GM23338 (cell line): ENCODE data around the gene NTM. TPM values are rescaled to one million over a fixed set of nuclear protein-coding genes. Genes with fewer than 3 reads are reported as not detected.

ENCODE experiments used
- ATAC-seq: fragments of 200-7000 bp; cut with Tn5 transposase; 3 replicates; pipeline ENCODE4 v1.9.1; 2020
- DNase-seq: peaks from one replicate; pipeline ENCODE4 v3.0.0-alpha.2; 2015; ENCODE audit warnings: low spot score
- H2AFZ ChIP-seq: fragments of 200-600 bp; sonication (generic); 2 replicates; pipeline ENCODE4 v1.8.0; 2016; ENCODE audit warnings: antibody characterized with exemption, mild to moderate bottlenecking, moderate library complexity
- H3F3A ChIP-seq: fragments of 200-600 bp; sonication (generic); replicated peaks from 2 replicates; pipeline ENCODE4 v1.8.0; 2017; ENCODE audit warnings: antibody characterized with exemption, mixed run types, low read depth
- H3K27ac ChIP-seq: fragments of 200-600 bp; sonication (generic); 2 replicates; pipeline ENCODE4 v1.6.1; 2016; ENCODE audit warnings: low read depth
- H3K27me3 ChIP-seq: fragments of 200-600 bp; sonication (generic); 2 replicates; pipeline ENCODE4 v1.8.0; 2016; ENCODE audit warnings: mild to moderate bottlenecking, mixed run types, moderate library complexity; ENCODE audit not compliant: insufficient read depth
- H3K36me3 ChIP-seq: fragments of 200-600 bp; sonication (generic); 2 replicates; pipeline ENCODE4 v1.8.0; 2016; ENCODE audit warnings: mild to moderate bottlenecking; ENCODE audit not compliant: insufficient read depth
- H3K4me1 ChIP-seq: fragments of 200-600 bp; sonication (generic); 2 replicates; pipeline ENCODE4 v1.8.0; 2016; ENCODE audit warnings: mild to moderate bottlenecking, moderate library complexity; ENCODE audit not compliant: insufficient read depth
- H3K4me2 ChIP-seq: fragments of 200-600 bp; sonication (generic); 2 replicates; pipeline ENCODE4 v1.7.1; 2017; ENCODE audit warnings: mixed run types
- H3K4me3 ChIP-seq: fragments of 200-600 bp; sonication (generic); 2 replicates; pipeline ENCODE4 v1.6.1; 2016; ENCODE audit warnings: mixed run types
- H3K79me2 ChIP-seq: fragments of 200-600 bp; sonication (generic); replicated peaks from 2 replicates; pipeline ENCODE4 v1.8.0; 2017; ENCODE audit warnings: mild to moderate bottlenecking; ENCODE audit not compliant: insufficient read depth
- H3K9me2 ChIP-seq: fragments of 200-600 bp; sonication (generic); 2 replicates; pipeline ENCODE4 v1.8.0; 2017; ENCODE audit not compliant: insufficient read depth
- H4K20me1 ChIP-seq: fragments of 200-600 bp; sonication (generic); replicated peaks from 2 replicates; pipeline ENCODE4 v1.8.0; 2017; ENCODE audit warnings: mild to moderate bottlenecking; ENCODE audit not compliant: insufficient read depth
- H3K27ac Mint-ChIP-seq: 2 replicates; pipeline ENCODE4 v1.8.0; 2020; ENCODE audit warnings: inconsistent platforms, mild to moderate bottlenecking, moderate library complexity, mixed read lengths
- H3K27me3 Mint-ChIP-seq: 3 replicates; pipeline ENCODE4 v1.8.0; 2022; ENCODE audit warnings: low read depth, mild to moderate bottlenecking, moderate library complexity, mixed read lengths, inconsistent platforms; ENCODE audit not compliant: insufficient read depth, poor library complexity
- H3K36me3 Mint-ChIP-seq: 3 replicates; pipeline ENCODE4 v1.8.0; 2021; ENCODE audit warnings: low read depth, mild to moderate bottlenecking, inconsistent platforms, moderate library complexity, mixed read lengths
- H3K4me1 Mint-ChIP-seq: 3 replicates; pipeline ENCODE4 v1.8.0; 2020; ENCODE audit warnings: mild to moderate bottlenecking, inconsistent platforms, mixed read lengths
- H3K4me3 Mint-ChIP-seq: 3 replicates; pipeline ENCODE4 v1.8.0; 2021; ENCODE audit warnings: moderate library complexity, mild to moderate bottlenecking, inconsistent platforms, mixed read lengths
- H3K9me3 Mint-ChIP-seq: 3 replicates; pipeline ENCODE4 v1.8.0; 2020; ENCODE audit warnings: moderate library complexity, mild to moderate bottlenecking, inconsistent platforms, mixed read lengths
- CREB1 ChIP-seq: fragments of 250-450 bp; sonication (Bioruptor Pico); IDR thresholded peaks from 2 replicates; pipeline ENCODE4 v1.5.0; 2020; ENCODE audit warnings: low read depth, mild to moderate bottlenecking, moderate library complexity
- EZH2 ChIP-seq: fragments of 200-600 bp; sonication (generic); IDR thresholded peaks from one replicate; pipeline ENCODE4 v1.8.0; 2017; ENCODE audit warnings: antibody characterized with exemption, mild to moderate bottlenecking, low read depth; ENCODE audit not compliant: unreplicated experiment
- NANOG ChIP-seq: IDR thresholded peaks from 2 replicates; pipeline ENCODE4 v1.6.1; 2016; ENCODE audit warnings: antibody characterized with exemption, borderline replicate concordance
- STAT1 ChIP-seq: IDR thresholded peaks from one replicate; pipeline ENCODE4 v1.6.1; 2016; ENCODE audit warnings: antibody characterized with exemption; ENCODE audit not compliant: unreplicated experiment
- ZNF114 ChIP-seq: fragments of 250-450 bp; sonication (Bioruptor Pico); IDR thresholded peaks from 2 replicates; pipeline ENCODE4 v1.5.0; 2020; ENCODE audit warnings: mild to moderate bottlenecking, moderate library complexity
- ZNF331 ChIP-seq: fragments of 250-450 bp; sonication (Bioruptor Pico); IDR thresholded peaks from 2 replicates; pipeline ENCODE4 v1.5.0; 2020; ENCODE audit warnings: low read depth, mild to moderate bottlenecking, moderate library complexity
- polyA plus RNA-seq: library from polyadenylated mRNA; unstranded; fragments of >200 nt; fragmentation: Nextera tagmentation; extraction: Ambion mirVana; gene quantifications from 2 replicates; pipeline ENCODE4 v1.2.1, GENCODE V29; 2016
- total RNA-seq: library from RNA; depleted of rRNA; stranded (reverse); fragments of >200 nt; shearing (Covaris generic); gene quantifications from 2 replicates; pipeline ENCODE4 v1.2.3, GENCODE V29; 2014
- TF ChIP-seq, protein P1 (sequence below), 2 experiments: fragments of 200-600 bp in 1 of 2; sonication (generic) in 1 of 2; conservative IDR thresholded peaks; 2 replicates each; pipeline versions ENCODE4 v1.5.1 to v1.6.1; 2016 to 2017; ENCODE audit warnings: antibody characterized with exemption in 2 of 2, low read depth in 2 of 2, mild to moderate bottlenecking in 2 of 2, moderate library complexity in 1 of 2
- TF ChIP-seq, protein P2 (sequence below): IDR thresholded peaks from 2 replicates; pipeline ENCODE4 v1.6.1; 2016; ENCODE audit warnings: antibody characterized with exemption
- TF ChIP-seq, protein P3 (sequence below): IDR thresholded peaks from one replicate; pipeline ENCODE4 v1.6.1; 2018; ENCODE audit warnings: antibody characterized with exemption; ENCODE audit not compliant: unreplicated experiment

NTM gene
- total and polyA plus RNA-seq, 2 experiments from 2014 or later, result 10.6 to 14.6 TPM

DNA sequence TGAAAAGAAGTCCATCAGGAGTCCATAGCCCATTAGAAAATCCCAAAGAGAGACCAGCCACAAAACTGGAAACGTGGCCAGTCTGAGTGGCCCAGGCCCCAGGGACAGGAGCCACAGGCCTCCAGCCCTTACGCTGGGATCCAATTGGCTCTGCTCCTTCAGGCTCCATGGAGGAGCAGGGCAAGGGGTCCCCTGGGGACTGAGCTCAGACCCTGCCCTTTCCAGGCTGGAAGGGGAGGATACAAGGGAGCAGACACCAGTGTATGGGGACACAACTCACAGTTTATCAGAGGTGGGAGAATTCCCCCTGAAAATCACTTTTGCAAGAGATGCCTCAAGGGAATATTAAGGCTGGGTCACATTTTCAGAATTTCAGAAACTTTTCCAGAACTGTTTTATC, 227.5 kb downstream of the NTM start:
- Mint-ChIP-seq H3K36me3 (no peaks in the 10 kb centered on the region), H3K27me3 (no peaks in the 10 kb centered on the region), H3K27ac (no peak overlapping the region), H3K4me3 (no peak overlapping the region), H3K9me3 (no peaks in the 10 kb centered on the region), H3K4me1 (peaks cover 31% of the 10 kb centered on the region)
- Histone ChIP-seq H2AFZ (no peak overlapping the region), H3K36me3 (no peaks in the 10 kb centered on the region), H3K4me1 (peaks cover 9% of the 10 kb centered on the region), H3K79me2 (no peaks in the 10 kb centered on the region), H3K9me2 (no peaks in the 10 kb centered on the region), H3K27ac (no peak overlapping the region), H3F3A (no peaks in the 10 kb centered on the region), H4K20me1 (no peaks in the 10 kb centered on the region; the same call in 1 of the 2 replicates), H3K4me3 (no peak overlapping the region), H3K4me2 (no peak overlapping the region), H3K27me3 (no peaks in the 10 kb centered on the region)
- peak; percentile 58 for ATAC-seq
- TF ChIP-seq, protein P1, sequence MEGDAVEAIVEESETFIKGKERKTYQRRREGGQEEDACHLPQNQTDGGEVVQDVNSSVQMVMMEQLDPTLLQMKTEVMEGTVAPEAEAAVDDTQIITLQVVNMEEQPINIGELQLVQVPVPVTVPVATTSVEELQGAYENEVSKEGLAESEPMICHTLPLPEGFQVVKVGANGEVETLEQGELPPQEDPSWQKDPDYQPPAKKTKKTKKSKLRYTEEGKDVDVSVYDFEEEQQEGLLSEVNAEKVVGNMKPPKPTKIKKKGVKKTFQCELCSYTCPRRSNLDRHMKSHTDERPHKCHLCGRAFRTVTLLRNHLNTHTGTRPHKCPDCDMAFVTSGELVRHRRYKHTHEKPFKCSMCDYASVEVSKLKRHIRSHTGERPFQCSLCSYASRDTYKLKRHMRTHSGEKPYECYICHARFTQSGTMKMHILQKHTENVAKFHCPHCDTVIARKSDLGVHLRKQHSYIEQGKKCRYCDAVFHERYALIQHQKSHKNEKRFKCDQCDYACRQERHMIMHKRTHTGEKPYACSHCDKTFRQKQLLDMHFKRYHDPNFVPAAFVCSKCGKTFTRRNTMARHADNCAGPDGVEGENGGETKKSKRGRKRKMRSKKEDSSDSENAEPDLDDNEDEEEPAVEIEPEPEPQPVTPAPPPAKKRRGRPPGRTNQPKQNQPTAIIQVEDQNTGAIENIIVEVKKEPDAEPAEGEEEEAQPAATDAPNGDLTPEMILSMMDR (conservative IDR thresholded peaks at IDR 0.05; ENCODE audit: low read depth in 2 of 2), result no peak
- TF ChIP-seq ZNF114 (no peak), EZH2 (no peak)
- DNase-seq, result no peak

DNA sequence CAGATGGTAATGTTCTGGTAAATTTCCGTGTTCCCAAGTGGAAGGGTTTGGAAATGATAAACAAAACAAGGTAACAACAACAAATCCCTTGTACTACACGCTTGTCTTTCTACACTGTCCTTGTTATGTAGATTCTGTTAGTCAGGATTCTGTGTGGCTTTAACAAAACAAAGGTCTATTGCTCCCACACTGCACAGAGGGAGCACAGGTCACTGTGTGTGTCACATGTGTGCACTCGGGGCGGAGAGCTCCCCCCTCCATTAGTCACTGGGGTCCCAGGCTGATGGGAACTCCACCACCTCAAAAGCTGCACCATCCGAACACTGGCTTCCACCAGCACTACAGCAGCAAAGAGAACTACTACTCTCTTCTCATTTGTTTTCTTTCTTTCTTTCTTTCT, 227.9 kb downstream of the NTM start:
- peak; percentile 25 for DNase-seq
- Histone ChIP-seq H3F3A (no peaks in the 10 kb centered on the region), H3K36me3 (no peaks in the 10 kb centered on the region), H3K79me2 (no peaks in the 10 kb centered on the region), H3K4me2 (no peak overlapping the region), H3K27ac (no peak overlapping the region), H3K27me3 (no peaks in the 10 kb centered on the region), H4K20me1 (no peaks in the 10 kb centered on the region; the same call in 1 of the 2 replicates), H3K9me2 (no peaks in the 10 kb centered on the region; the same call in 1 of the 2 replicates), H2AFZ (no peak overlapping the region), H3K4me1 (peaks cover 9% of the 10 kb centered on the region), H3K4me3 (no peak overlapping the region)
- Mint-ChIP-seq H3K27me3 (no peaks in the 10 kb centered on the region), H3K27ac (no peak overlapping the region; the same call in 1 of the 2 replicates), H3K4me1 (peaks cover 27% of the 10 kb centered on the region), H3K36me3 (no peaks in the 10 kb centered on the region), H3K9me3 (no peaks in the 10 kb centered on the region), H3K4me3 (no peak overlapping the region)
- peak; percentile 63 for ATAC-seq
- TF ChIP-seq CREB1 (CRISPR knock-in tag) (no peak), EZH2 (no peak), NANOG (no peak), STAT1 (no peak), ZNF331 (CRISPR knock-in tag) (no peak)
- TF ChIP-seq, protein P2, sequence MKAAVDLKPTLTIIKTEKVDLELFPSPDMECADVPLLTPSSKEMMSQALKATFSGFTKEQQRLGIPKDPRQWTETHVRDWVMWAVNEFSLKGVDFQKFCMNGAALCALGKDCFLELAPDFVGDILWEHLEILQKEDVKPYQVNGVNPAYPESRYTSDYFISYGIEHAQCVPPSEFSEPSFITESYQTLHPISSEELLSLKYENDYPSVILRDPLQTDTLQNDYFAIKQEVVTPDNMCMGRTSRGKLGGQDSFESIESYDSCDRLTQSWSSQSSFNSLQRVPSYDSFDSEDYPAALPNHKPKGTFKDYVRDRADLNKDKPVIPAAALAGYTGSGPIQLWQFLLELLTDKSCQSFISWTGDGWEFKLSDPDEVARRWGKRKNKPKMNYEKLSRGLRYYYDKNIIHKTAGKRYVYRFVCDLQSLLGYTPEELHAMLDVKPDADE, result no peak
- TF ChIP-seq, protein P3, sequence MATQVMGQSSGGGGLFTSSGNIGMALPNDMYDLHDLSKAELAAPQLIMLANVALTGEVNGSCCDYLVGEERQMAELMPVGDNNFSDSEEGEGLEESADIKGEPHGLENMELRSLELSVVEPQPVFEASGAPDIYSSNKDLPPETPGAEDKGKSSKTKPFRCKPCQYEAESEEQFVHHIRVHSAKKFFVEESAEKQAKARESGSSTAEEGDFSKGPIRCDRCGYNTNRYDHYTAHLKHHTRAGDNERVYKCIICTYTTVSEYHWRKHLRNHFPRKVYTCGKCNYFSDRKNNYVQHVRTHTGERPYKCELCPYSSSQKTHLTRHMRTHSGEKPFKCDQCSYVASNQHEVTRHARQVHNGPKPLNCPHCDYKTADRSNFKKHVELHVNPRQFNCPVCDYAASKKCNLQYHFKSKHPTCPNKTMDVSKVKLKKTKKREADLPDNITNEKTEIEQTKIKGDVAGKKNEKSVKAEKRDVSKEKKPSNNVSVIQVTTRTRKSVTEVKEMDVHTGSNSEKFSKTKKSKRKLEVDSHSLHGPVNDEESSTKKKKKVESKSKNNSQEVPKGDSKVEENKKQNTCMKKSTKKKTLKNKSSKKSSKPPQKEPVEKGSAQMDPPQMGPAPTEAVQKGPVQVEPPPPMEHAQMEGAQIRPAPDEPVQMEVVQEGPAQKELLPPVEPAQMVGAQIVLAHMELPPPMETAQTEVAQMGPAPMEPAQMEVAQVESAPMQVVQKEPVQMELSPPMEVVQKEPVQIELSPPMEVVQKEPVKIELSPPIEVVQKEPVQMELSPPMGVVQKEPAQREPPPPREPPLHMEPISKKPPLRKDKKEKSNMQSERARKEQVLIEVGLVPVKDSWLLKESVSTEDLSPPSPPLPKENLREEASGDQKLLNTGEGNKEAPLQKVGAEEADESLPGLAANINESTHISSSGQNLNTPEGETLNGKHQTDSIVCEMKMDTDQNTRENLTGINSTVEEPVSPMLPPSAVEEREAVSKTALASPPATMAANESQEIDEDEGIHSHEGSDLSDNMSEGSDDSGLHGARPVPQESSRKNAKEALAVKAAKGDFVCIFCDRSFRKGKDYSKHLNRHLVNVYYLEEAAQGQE, result no peak
- TF ChIP-seq, protein P1 (conservative IDR thresholded peaks at IDR 0.05; ENCODE audit: low read depth in 2 of 2), result no peak
